GM06990 (cell line): ENCODE results near the gene CEP164.

Source experiments
- DNase-seq: peaks from one replicate; pipeline ENCODE4 v3.0.0-alpha.2; 2011; ENCODE audit not compliant: insufficient read length; ENCODE audit errors: extremely low read depth
- H3K27me3 ChIP-seq: replicated peaks from 2 replicates; pipeline ENCODE4 v1.6.0; 2011; ENCODE audit warnings: low read length; ENCODE audit not compliant: control insufficient read depth, insufficient read depth
- H3K36me3 ChIP-seq: 2 replicates; pipeline ENCODE4 v1.5.1; 2011; ENCODE audit warnings: low read length; ENCODE audit not compliant: control insufficient read depth, insufficient read depth
- H3K4me3 ChIP-seq: replicated peaks from 2 replicates; pipeline ENCODE4 v1.5.1; 2011; ENCODE audit warnings: low read depth, mild to moderate bottlenecking, control low read depth, low read length
- CTCF ChIP-seq: IDR thresholded peaks from 2 replicates; pipeline ENCODE4 v1.5.1; 2011; ENCODE audit warnings: low read length, control low read depth, mild to moderate bottlenecking, inconsistent platforms; ENCODE audit not compliant: insufficient read depth, poor library complexity, severe bottlenecking

CEP164 gene

GRCh38 chr11:117444256-117444655, 116.6 kb downstream of the CEP164 start:
- Histone ChIP-seq H3K4me3 (no peak overlapping the region), H3K27me3 (no peaks in the 10 kb centered on the region), H3K36me3 (no peaks in the 10 kb centered on the region)
- TF ChIP-seq CTCF = no peak
- no peak for DNase-seq

GRCh38 chr11:117444711-117445658, 117.3 kb downstream of the CEP164 start:
- DNase-seq = no peak
- no peaks in the 10 kb centered on the region for H3K27me3 ChIP-seq

GRCh38 chr11:117449111-117449693, 121.5 kb downstream of the CEP164 start:
- Histone ChIP-seq H3K36me3 (no peaks in the 10 kb centered on the region; the same call in 1 of the 2 replicates), H3K27me3 (no peaks in the 10 kb centered on the region), H3K4me3 (no peak overlapping the region)
- no peak for DNase-seq
- no peak for TF ChIP-seq CTCF

More at GRCh38 chr11:117444711-117445658, 117.3 kb downstream of the CEP164 start:
- H3K4me3 ChIP-seq = no peak overlapping the region
- H3K36me3 ChIP-seq = no peaks in the 10 kb centered on the region; the same call in 1 of the 2 replicates
- no peak for TF ChIP-seq CTCF

GRCh38 chr11:117453886-117454563, 126.4 kb downstream of the CEP164 start:
- Histone ChIP-seq H3K36me3 (no peaks in the 10 kb centered on the region; the same call in 1 of the 2 replicates), H3K27me3 (no peaks in the 10 kb centered on the region), H3K4me3 (no peak overlapping the region)
- DNase-seq = no peak
- TF ChIP-seq CTCF = no peak

- DNase-seq = no peak
- no peak for TF ChIP-seq CTCF
- H3K4me3 ChIP-seq = no peak overlapping the region
- no peaks in the 10 kb centered on the region for H3K36me3 ChIP-seq
- H3K27me3 ChIP-seq = no peaks in the 10 kb centered on the region
Observed at GRCh38 chr11:117454564-117454917, 126.9 kb downstream of the CEP164 start.
